ENCODE measurements around the gene GNG7. TPM values are rescaled to one million over a fixed set of nuclear protein-coding genes. Genes with fewer than 3 reads are reported as not detected.
A peak's percentile ranks its signal among the peaks of the same experiment; 100 is the strongest.

GNG7 gene
- polyA plus RNA-seq, 3 donors = 1.1 to 1.6 (median 1.3) TPM

- no peak for DNase-seq
- intact Hi-C loops (cut with micrococcal nuclease) = no loop called here
- H3K27ac Mint-ChIP-seq = peak overlapping the region in 1 of 7 donors; percentile 45
- WGBS (ENCODE audit: insufficient coverage) = 93% methylated on average over 43 of the region's 52 CpGs
- H3K4me3 Mint-ChIP-seq = no peak overlapping the region
- no peak overlapping the region for H3K4me3 ChIP-seq (replicated peaks in 1 of 3; ENCODE audit: low read depth in 2 of 3, low read length in 3 of 3)
- no peaks in the 10 kb centered on the region for H3K36me3 Mint-ChIP-seq
- peaks cover 8 to 21% (median 17%) of the 10 kb centered on the region in 7 donors for H3K9me3 Mint-ChIP-seq
- no peak overlapping the region for H3K9ac ChIP-seq (ENCODE audit: insufficient read depth, low read length, poor library complexity, severe bottlenecking)
- TF ChIP-seq CTCF (IDR thresholded peaks at IDR 0.05) = no peak
- peaks cover 5 to 10% of the 10 kb centered on the region in 2 donors for H3K4me1 ChIP-seq (ENCODE audit: control insufficient read depth in 1 of 2, insufficient read depth in 2 of 2, low read length in 2 of 2)
- H3K27me3 Mint-ChIP-seq (ENCODE audit: low read depth in 3 of 3) = peaks cover 21 to 48% (median 32%) of the 10 kb centered on the region in 3 donors
- H3K27ac ChIP-seq (ENCODE audit: low read depth in 1 of 2, low read length in 2 of 2) = no peak overlapping the region
- H3K4me2 ChIP-seq (replicated peaks; ENCODE audit: extremely low read depth, low read length, poor library complexity, severe bottlenecking) = no peak overlapping the region
- H3K36me3 ChIP-seq (replicated peaks in 1 of 2; ENCODE audit: control insufficient read depth in 1 of 2, insufficient read depth in 2 of 2, low read length in 2 of 2) = no peaks in the 10 kb centered on the region
- peaks cover 12 to 32% of the 10 kb centered on the region in 2 donors for H3K27me3 ChIP-seq (ENCODE audit: control insufficient read depth in 2 of 2, insufficient read depth in 2 of 2, low read length in 2 of 2)
- no peaks in the 10 kb centered on the region for H3K79me2 ChIP-seq (ENCODE audit: insufficient read depth, low read length)
- no peaks in the 10 kb centered on the region for H4K20me1 ChIP-seq (ENCODE audit: insufficient read depth, low read length)
- peaks cover 14 to 21% of the 10 kb centered on the region in 2 donors for H3K9me3 ChIP-seq (replicated peaks in 1 of 2; ENCODE audit: control insufficient read depth in 1 of 2, insufficient read depth in 1 of 2, low read length in 2 of 2)
- H3K4me1 Mint-ChIP-seq = peaks cover 7% of the 10 kb centered on the region
- no peak overlapping the region for H2AFZ ChIP-seq (ENCODE audit: insufficient read depth, low read depth, low read length, poor library complexity, severe bottlenecking)
Observed at GRCh38 chr19:2717638-2718541, 15.4 kb upstream of the GNG7 start.

GRCh38 chr19:2716722-2717637 lies 14.5 kb upstream of the GNG7 start:
- no peak for DNase-seq
- no peak overlapping the region for H3K4me3 ChIP-seq (replicated peaks in 1 of 3; ENCODE audit: low read depth in 2 of 3, low read length in 3 of 3)
- no peaks in the 10 kb centered on the region for H4K20me1 ChIP-seq (ENCODE audit: insufficient read depth, low read length)
- H3K36me3 Mint-ChIP-seq = no peaks in the 10 kb centered on the region
- H3K9ac ChIP-seq (ENCODE audit: insufficient read depth, low read length, poor library complexity, severe bottlenecking) = no peak overlapping the region
- no peaks in the 10 kb centered on the region for H3K36me3 ChIP-seq (replicated peaks in 1 of 2; ENCODE audit: control insufficient read depth in 1 of 2, insufficient read depth in 2 of 2, low read length in 2 of 2)
- H3K27me3 Mint-ChIP-seq (ENCODE audit: low read depth in 3 of 3) = peaks cover 21 to 42% (median 23%) of the 10 kb centered on the region in 3 donors
- peaks cover 7% of the 10 kb centered on the region for H3K4me1 Mint-ChIP-seq
- H3K4me2 ChIP-seq (replicated peaks; ENCODE audit: extremely low read depth, low read length, poor library complexity, severe bottlenecking) = no peak overlapping the region
- H3K4me3 Mint-ChIP-seq = no peak overlapping the region
- intact Hi-C loops (cut with micrococcal nuclease) = no loop called here
- no peak for TF ChIP-seq CTCF (IDR thresholded peaks at IDR 0.05)
- whole genome bisulfite sequencing (ENCODE audit: insufficient coverage) = 95% methylated on average over 42 of the region's 51 CpGs
- peaks cover 12 to 24% of the 10 kb centered on the region in 2 donors for H3K27me3 ChIP-seq (ENCODE audit: control insufficient read depth in 2 of 2, insufficient read depth in 2 of 2, low read length in 2 of 2)
- no peak overlapping the region for H3K27ac ChIP-seq (ENCODE audit: low read depth in 1 of 2, low read length in 2 of 2)
- no peak overlapping the region for H3K27ac Mint-ChIP-seq
- H3K79me2 ChIP-seq (ENCODE audit: insufficient read depth, low read length) = no peaks in the 10 kb centered on the region
- peaks cover 5 to 10% of the 10 kb centered on the region in 2 donors for H3K4me1 ChIP-seq (ENCODE audit: control insufficient read depth in 1 of 2, insufficient read depth in 2 of 2, low read length in 2 of 2)
- no peak overlapping the region for H2AFZ ChIP-seq (ENCODE audit: insufficient read depth, low read depth, low read length, poor library complexity, severe bottlenecking)
- H3K9me3 Mint-ChIP-seq = peaks cover 13 to 25% (median 18%) of the 10 kb centered on the region in 7 donors
- H3K9me3 ChIP-seq (replicated peaks in 1 of 2; ENCODE audit: control insufficient read depth in 1 of 2, insufficient read depth in 1 of 2, low read length in 2 of 2) = peaks cover 14 to 21% of the 10 kb centered on the region in 2 donors
